Measurements from ENCODE around the gene GCM1. TPM values are rescaled to one million over a fixed set of nuclear protein-coding genes. Genes with fewer than 3 reads are reported as not detected.
A peak's percentile ranks its signal among the peaks of the same experiment; 100 is the strongest.
"Not testable (repeated sequence)": the region's sequence is repeated elsewhere in the genome, so short reads cannot be mapped to it uniquely, and the experiment has no call there.

GCM1 gene, protein sequence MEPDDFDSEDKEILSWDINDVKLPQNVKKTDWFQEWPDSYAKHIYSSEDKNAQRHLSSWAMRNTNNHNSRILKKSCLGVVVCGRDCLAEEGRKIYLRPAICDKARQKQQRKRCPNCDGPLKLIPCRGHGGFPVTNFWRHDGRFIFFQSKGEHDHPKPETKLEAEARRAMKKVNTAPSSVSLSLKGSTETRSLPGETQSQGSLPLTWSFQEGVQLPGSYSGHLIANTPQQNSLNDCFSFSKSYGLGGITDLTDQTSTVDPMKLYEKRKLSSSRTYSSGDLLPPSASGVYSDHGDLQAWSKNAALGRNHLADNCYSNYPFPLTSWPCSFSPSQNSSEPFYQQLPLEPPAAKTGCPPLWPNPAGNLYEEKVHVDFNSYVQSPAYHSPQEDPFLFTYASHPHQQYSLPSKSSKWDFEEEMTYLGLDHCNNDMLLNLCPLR
- under 0.01 TPM for total RNA-seq

DNA sequence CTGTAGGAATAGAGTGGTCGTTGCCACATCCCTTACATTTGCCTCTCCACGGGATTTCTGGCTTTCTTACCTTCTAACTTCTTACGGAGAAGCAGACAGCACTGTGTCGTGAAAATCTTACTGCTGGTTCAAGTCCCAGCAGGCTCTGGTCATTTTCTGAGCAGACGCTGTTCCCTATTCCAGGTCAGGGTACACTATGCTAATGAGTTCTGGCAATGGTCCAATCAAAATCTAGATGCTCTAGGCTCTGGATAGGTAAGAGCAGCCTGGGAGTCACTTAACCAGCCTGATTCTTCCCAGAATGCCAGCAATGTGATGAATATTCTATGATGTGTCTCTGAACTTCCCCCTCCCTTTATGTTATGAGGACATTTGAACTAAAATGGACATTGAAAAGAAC is at the start of gene GCM1:
GCM1 (minus strand) TSS at position 158 of the 400 bp plus-strand sequence. CDS start 3,209 bp downstream, outside the sequence.
- DNase-seq (ENCODE audit: low spot score in 2 of 2) (no peak), FAIRE-seq (no peak)

DNA sequence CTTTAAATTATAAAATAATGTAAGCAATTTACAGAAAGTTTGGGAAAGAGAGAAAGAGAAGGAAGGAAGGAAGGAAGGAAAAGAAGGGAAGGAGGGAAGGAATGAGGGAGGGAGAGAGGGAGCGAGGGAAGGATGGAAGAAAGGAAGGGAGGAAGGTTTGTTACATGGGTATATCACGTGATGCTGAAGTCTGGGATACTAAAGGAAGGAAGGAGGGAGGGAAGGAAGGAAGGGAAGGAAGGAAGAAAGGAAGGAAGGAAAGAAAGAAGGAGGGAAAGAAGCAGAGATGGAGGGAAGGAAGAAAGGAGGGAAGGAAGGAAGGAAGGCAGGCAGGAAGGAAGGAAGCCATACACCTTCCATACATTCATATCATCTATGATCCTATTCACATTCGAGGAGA is 48.9 kb upstream of the GCM1 start:
- no peak for DNase-seq (ENCODE audit: low spot score in 2 of 2)
- FAIRE-seq = no peak

DNA sequence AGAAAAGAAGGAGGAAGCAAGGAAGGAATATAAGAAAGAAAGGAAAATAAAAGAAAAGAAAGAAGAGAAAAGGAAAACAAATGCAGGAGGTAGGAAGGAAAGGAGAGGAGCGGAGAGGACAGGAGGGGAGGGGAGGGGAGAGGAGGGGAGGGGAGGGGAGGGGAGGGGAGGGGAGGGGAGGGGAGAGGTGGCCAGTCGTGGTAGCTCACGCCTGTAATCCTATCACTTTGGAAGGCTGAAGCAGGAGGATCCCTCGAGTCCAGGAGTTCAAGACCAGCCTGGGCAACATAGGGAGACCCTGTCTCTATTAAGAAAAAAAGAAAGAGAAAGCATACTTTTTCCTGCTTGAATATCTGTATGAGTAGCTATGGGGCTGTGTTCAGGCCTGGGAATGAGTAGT is 46.4 kb upstream of the GCM1 start:
- no peak for FAIRE-seq
- no peak for DNase-seq (ENCODE audit: low spot score in 2 of 2)

DNA sequence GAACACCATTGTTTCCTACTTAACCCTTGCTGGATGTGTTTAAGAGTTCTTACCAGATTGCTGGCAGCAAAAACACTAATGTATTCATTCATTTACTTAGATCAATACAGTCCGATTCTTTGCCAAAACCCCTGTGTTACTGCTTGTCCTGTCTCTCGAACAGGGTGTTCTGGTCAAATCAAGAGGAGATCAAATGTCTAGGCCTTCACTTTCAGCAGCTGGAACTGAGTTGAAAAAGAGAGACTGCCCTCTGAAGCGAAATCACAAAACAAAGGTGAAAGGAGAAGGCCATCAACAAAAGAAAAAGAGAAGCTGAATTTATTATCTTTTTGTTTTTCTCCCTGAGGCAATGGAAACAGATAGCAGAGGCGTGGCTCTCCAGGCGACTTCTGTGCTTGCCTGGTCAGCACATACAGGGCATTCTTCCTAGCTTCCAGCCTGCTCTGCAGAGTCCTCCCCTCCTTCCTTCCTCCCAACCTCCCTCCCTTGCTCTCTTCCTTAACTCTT is 44.1 kb upstream of the GCM1 start:
- FAIRE-seq (no peak), DNase-seq (ENCODE audit: low spot score in 2 of 2) (no peak)

DNA sequence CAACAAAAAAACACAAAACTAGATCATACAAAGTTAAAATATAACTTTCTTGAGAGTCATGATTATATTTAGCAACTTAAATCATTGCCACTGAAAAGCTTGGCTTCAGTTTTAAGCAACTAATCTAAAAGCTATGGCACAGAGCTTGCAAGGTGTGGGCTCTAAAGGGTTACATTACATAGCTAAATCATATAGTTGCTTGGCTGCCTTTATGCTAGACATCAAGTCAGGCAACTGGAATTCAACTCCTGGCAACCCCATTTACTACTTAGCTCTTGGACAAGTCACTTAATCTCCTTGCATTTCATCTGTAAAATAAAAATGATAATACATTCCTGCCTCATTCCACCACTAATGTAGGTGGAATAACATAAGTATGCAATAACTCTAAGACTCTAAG is 40.9 kb upstream of the GCM1 start:
- DNase-seq (ENCODE audit: low spot score in 2 of 2) (no peak), FAIRE-seq (no peak)

DNA sequence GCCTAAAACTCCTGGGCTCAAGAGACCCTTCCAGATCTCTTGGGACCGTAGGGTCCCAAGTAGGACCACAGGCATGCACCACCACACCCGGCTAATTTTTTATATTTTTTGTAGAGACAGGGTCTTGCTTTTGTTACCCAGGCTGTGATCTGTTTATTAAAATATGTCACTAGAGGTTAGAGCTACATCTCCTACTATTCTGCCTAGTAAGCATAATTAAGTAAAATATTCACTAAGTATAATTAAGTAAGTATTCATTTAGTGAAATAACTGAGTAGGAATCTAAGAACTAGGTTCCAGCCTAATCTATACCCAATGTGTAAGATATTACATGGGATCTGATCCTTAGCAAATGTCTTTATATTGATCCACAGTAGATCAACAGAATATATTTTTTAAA is 40.2 kb upstream of the GCM1 start:
- no peak for DNase-seq (ENCODE audit: low spot score in 2 of 2)
- FAIRE-seq = no peak

DNA sequence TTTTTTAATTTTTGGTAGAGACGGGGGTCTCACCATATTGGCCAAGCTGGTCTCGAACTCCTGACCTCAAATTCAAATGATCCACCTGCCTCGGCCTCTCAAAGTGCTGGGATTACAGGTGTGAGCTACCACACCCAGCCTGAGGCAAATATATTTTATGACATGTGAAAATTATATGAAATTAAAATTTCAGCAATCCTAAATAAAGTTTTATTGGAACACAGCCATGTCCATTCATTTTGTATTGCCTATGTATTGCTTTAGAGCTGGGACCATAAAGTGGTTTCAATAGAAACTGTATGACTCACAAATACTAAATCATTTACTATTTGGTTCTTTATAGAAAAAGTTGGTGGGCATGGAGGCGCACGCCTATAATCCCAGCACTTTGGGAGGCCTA is 32.0 kb upstream of the GCM1 start:
- FAIRE-seq (no peak), DNase-seq (ENCODE audit: low spot score in 2 of 2) (no peak)

DNA sequence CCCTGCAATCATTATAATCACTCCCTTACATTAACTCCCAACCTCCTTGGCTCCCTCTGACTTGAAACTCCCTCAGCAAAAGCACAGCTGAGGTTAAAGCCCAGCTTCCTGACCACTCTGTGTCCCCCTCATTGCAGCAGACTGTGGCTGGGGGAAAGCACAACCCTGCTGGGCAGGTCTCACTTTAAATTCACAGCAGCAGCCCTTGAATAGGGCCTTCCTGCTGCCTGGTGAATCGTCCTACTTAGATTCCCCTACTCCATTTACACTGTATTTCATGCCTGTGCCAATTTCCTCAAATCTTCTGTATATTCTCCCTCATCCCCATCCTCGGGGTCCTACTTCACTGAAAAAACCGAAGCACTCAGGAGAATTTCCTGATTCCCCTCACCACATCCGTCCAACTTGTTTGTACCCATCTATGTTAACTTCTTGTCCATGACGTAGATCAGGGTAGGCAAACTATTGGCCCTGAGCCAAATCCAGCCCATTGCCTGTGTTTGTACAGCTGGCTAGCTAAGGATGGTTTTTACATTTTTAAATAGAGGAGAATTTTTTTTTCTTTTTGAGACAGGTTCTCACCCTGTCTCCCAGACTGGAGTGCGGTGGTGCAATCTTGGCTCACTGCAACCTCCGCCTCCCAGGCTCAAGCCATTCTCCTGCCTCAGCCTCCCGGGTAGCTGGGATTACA is 31.5 kb upstream of the GCM1 start:
- no peak for DNase-seq (ENCODE audit: low spot score in 2 of 2)
- FAIRE-seq = no peak

DNA sequence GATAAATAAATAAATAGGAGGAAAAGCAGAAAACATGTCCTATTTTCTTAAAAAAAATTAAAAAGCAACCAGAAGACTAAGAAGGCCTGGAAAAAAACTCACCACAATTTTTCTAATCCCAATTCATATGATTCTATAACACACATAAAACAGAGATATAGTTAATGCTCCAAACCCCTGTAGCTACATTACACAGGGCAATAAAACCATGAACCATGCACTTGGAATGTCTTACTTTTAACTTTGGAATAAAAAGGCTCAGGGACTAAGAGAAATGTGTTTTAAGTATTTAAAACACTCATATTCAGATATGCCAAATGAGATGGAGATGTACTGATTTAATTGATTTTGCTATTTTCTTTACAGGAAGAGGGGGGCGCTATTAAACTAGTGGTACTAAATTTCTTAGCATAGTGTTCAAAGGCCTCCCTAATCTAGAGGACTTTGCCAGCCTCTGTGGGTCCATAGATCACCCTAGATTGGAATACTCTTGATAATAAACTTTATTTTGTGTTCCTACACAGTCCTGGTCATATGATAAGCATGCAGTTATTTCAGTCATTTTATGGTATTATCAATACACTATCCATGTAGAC is 30.3 kb upstream of the GCM1 start:
- DNase-seq (ENCODE audit: low spot score in 2 of 2) (no peak), FAIRE-seq (no peak)

DNA sequence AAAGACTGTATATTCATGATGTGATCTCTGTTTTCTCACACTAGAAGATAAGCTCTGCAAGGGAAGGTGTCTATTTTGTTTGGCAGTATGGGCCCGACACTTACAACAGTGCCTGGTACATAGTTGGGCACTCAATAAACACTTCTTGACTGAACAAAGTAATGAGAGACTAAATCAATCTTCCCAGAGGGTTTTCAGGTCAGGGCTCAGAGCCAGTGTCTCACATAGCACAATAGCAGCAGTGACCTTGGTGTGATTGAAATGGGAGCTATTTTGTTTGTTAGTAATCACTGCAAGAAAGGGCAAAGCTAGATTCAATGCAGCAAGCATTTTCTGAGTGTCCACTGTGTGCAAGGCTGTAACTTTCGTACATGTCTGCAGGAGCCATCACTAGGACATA is 26.4 kb upstream of the GCM1 start:
- FAIRE-seq (no peak), DNase-seq (ENCODE audit: low spot score in 2 of 2) (no peak)

DNA sequence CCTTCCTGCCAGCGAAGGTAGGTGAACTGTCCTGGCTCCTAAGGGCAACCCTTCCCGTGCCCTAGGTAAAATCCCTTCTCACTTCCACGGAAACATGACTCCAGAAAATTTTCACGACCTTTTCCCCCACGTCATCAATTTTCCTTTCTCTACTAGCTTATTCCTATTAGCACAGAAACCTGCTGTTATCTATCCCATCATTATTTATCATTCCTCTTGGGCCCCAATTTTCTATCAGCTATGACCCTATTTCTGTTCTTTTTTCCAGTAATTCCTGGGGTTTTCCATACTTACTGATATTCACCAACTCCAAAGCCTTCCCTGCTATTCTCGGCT is 23.8 kb upstream of the GCM1 start:
- FAIRE-seq = no peak
- DNase-seq (ENCODE audit: low spot score in 2 of 2) = no peak

DNA sequence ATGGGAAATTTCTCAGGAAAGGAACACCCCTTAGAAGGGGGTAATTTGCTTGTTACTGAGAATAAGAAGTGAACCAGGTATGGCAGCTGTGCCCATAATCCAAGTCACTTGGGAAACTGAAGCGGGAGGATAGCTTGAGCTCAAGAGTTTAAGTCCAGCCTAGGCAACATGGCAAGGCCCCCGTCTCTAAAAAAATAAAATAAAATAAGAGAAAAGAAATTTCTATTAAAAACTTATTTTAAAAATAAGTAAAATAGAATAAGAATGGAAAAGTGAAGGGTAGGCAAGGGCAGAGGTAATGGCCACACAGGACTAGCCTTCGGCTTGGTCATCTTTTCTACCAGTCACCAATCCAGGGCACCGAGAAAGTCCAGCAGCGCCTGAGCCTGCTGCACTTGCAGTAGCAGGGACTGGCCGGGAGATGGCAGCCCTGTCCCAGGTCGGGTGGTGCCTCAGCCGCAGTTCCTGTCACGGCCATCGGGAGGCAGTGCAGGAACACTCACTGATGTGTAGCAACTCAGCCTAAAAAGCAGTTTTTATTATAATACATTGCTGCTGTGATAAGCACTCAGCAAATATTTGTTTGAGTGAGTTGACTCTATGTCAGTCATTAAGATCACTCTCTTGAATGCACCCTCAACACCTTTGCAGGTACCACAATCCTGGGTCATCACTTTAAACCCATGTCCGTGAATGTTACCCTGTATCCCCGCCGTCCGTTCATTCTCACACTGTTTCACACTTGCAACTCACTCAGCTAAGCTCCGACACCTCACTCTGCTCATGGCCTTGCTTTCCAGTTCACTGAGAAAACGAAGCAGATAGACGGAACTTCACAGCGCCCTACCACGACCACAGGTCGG is 23.2 kb upstream of the GCM1 start:
- FAIRE-seq (peak; percentile 23), DNase-seq (ENCODE audit: low spot score in 2 of 2) (peak; percentile 52 to 68)

DNA sequence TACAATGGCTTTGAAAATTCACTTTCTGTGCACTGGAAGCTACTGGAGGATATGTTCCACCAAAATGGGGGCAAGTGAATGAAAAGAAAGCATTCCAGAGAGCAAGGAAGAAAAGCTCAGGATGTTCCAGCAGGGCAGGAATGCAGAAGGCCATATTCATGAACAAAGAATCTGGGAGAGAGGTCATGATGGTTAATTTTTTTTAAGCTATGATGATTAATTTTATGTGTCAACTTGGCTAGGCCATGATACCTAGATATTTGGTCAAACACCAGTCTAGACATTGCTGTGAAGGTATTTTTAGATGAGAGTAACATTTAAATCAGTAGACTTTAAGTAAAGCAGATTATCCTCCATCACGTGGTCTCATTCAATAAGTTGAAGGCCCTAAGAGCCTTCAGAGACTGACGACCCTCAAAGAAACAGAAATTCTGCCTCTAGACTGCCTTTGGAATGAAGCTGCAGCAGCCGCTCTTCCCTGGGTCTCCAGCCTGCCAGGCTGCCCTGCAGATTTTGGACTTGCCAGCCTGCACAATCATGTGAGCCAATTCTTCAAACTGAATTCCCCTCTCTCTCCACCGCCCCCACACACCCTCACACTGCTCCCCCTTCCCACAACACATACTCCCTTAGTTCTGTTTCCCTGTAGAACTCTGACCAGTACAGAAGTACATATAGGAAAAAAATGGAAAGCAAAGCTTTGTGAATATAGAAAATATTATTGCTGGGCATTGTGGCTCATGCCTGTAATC is 20.1 kb upstream of the GCM1 start:
- no peak for FAIRE-seq
- DNase-seq (ENCODE audit: low spot score in 2 of 2) = no peak

DNA sequence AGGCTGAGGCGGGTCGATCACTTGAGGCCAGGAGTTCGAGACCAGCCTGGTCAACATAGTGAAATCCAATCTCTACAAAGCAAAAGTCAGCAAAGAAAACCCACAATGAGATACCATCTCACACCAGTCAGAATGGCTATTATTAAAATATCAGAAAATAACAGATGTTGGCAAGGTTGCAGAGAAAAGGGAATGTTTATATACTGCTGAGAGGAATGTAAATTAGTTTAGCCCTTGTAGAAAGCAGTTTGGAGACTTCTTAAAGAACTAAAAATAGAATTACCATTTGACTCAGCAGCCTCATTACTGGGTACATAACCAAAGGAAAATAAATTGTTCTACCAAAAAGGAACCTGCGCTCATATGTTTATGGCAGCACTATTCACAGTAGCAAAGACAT is 16.7 kb upstream of the GCM1 start:
- DNase-seq (ENCODE audit: low spot score in 2 of 2) (no peak), FAIRE-seq (no peak)

DNA sequence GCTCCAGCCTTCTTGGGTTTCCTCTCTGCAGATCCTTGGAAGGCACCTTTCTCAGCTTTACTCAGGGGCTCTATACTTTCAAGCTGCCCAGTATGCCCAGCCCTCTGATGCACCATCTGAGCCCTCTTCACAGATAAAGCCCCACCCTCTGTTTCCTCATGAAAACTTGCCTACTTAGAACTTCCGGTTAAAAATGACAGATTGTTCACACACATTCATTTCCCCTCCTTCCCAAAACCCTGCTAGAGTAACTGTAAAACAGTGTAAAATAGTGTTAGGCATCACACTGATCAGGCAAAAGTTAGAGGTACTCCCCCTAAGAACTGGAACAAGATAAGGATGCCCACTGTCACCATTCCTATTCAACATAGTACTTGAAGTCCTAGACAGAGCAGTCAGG is 14.0 kb upstream of the GCM1 start:
- FAIRE-seq (no peak), DNase-seq (ENCODE audit: low spot score in 2 of 2) (no peak)

DNA sequence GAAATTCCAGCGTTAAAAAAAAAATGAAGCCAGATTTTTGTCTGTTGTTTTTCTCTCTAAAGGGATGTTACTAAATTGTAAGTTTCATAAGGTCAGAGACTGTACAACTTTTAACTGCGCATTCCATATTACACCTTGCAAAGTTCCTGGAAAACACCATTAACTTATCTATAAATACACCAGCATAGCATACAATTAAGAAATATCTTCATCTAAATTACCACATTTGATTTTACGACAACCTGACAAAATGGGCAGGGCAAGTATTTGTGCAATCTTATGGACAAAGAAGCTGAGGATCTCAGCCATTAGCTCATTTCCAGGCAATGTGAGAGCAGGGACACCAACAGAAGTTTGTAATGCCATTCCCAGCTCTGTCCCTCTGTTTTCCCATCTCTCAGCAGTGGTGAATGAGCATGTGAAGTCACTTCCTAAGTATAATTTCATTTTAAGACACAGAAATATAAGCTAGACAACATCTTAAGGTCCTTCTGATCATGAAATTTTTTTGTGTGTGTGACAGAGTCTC is 12.9 kb upstream of the GCM1 start:
- FAIRE-seq (no peak), DNase-seq (ENCODE audit: low spot score in 2 of 2) (no peak)

DNA sequence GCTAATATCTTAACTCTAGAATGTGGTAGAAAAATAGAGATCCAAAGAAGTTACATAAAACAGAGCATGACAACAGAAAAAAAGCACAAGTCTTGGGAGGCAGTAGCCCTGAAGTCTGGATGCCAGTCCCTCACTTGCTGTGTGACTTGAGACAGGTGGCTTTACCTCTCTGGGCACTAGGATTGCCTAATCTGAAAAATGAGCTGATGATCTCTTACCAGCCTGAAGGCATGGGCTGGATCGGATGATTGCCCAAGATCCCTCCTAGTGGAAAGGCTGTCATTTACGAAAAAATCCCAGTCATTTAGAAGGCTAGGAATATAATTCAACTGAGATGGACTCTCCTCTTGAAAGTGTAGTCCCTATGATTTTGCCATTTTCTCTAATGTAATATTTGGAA is 10.9 kb upstream of the GCM1 start:
- FAIRE-seq (no peak), DNase-seq (ENCODE audit: low spot score in 2 of 2) (no peak)

DNA sequence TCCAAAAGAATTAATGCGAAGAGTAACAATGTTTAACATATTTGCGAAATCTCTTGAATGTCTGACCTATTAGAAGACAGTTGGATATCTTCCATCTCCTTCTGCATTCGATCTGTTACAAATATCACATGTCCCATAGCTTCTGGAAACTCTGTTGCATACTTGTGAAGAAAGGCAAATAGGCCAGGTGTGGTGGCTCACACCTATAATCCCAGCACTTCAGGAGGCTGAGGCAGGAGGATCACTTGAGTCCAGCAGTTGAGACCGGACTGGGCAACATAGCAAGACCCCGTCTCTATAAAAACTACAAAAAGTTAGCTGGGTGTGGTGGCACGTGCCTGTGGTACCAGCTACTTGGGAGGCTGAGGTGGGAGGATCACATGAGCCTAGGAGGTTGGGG is 9.4 kb upstream of the GCM1 start:
- not testable (repeated sequence) for FAIRE-seq; DNase-seq (ENCODE audit: low spot score in 2 of 2)

DNA sequence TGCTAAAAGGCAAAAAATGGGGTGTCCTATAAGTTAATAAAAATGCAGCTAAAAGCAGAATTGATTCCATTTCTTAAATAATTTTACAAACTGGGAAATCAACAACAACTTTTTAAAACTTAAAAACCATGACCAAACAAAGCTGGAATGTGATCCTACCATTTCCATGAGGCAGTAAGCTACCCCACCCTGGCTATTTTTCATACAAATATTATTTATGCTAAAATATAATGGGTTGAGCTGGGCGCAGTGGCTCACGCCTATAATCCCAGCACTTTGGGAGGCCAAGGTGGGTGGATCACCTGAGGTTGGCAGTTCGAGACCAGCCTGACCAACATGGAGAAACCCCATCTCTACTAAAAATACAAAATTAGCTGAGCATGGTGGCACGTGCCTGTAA is 6.6 kb upstream of the GCM1 start:
- not testable (repeated sequence) for FAIRE-seq; DNase-seq (ENCODE audit: low spot score in 2 of 2)

DNA sequence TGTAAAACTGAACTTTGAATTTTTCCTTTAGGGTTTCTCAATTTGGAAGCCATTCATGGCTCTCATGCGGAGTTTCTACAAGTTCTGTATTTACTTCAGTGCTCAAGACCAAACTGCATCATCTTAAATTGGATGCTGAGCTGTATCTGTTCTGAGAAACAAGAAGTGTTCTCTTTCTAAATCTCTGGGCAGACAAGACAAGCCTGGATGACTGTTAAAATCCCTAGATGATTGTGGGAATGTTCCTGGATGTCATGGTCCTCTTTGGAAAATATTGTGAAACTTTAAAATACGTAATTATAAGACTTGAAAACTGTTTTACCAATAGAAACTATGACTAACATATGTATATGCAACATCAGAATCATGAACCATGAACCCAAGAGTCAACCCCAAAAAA is 6.2 kb upstream of the GCM1 start:
- DNase-seq (ENCODE audit: low spot score in 2 of 2) (no peak), FAIRE-seq (no peak)

Data from frontal cortex (tissue), 4 donors.